Mesothelial cell of epicardium (in vitro differentiated cells): Measurements from ENCODE around the gene KATNAL2. TPM values are rescaled to one million over a fixed set of nuclear protein-coding genes. Genes with fewer than 3 reads are reported as not detected.

Source experiments
- DNase-seq, 2 experiments: peaks; one replicate each; pipeline ENCODE4 v3.0.0; 2021; ENCODE audit warnings: low spot score in 2 of 2; ENCODE audit not compliant: unreplicated experiment in 2 of 2
- H3K27ac Mint-ChIP-seq: 2 replicates; pipeline ENCODE4 v1.8.0; 2021; ENCODE audit warnings: mixed read lengths
- H3K27me3 Mint-ChIP-seq: 2 replicates; pipeline ENCODE4 v1.8.0; 2021; ENCODE audit warnings: low read depth, mixed read lengths
- H3K36me3 Mint-ChIP-seq: 2 replicates; pipeline ENCODE4 v1.8.0; 2021; ENCODE audit warnings: mixed read lengths
- H3K4me1 Mint-ChIP-seq: 2 replicates; pipeline ENCODE4 v1.8.0; 2021; ENCODE audit warnings: mixed read lengths
- H3K4me3 Mint-ChIP-seq: 2 replicates; pipeline ENCODE4 v1.8.0; 2021; ENCODE audit warnings: mild to moderate bottlenecking, moderate library complexity, mixed read lengths
- H3K9me3 Mint-ChIP-seq: 2 replicates; pipeline ENCODE4 v1.8.0; 2021; ENCODE audit warnings: mixed read lengths
- total RNA-seq: library from RNA; stranded (reverse); gene quantifications from 3 replicates; pipeline ENCODE4 v1.2.1, GENCODE V29; 2021
- TF ChIP-seq, protein P1 (sequence below): fragments of 200-600 bp; sonication (generic); IDR thresholded peaks from one replicate; pipeline ENCODE4 v1.5.0; 2021; ENCODE audit warnings: antibody characterized with exemption; ENCODE audit not compliant: unreplicated experiment

Gene KATNAL2
- total RNA-seq, 1 donor from 2014 or later, result 8.9 TPM

GRCh38 chr18:46903406-46903805, 14.0 kb upstream of the KATNAL2 start:
- H3K4me3 Mint-ChIP-seq, result no peak overlapping the region
- H3K36me3 Mint-ChIP-seq, result peaks cover 47% of the 10 kb centered on the region
- no peaks in the 10 kb centered on the region for H3K27me3 Mint-ChIP-seq
- H3K9me3 Mint-ChIP-seq, result peaks cover 27% of the 10 kb centered on the region
- H3K4me1 Mint-ChIP-seq, result no peaks in the 10 kb centered on the region
- TF ChIP-seq, protein P1, sequence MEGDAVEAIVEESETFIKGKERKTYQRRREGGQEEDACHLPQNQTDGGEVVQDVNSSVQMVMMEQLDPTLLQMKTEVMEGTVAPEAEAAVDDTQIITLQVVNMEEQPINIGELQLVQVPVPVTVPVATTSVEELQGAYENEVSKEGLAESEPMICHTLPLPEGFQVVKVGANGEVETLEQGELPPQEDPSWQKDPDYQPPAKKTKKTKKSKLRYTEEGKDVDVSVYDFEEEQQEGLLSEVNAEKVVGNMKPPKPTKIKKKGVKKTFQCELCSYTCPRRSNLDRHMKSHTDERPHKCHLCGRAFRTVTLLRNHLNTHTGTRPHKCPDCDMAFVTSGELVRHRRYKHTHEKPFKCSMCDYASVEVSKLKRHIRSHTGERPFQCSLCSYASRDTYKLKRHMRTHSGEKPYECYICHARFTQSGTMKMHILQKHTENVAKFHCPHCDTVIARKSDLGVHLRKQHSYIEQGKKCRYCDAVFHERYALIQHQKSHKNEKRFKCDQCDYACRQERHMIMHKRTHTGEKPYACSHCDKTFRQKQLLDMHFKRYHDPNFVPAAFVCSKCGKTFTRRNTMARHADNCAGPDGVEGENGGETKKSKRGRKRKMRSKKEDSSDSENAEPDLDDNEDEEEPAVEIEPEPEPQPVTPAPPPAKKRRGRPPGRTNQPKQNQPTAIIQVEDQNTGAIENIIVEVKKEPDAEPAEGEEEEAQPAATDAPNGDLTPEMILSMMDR, result no peak
- DNase-seq, result no peak
- H3K27ac Mint-ChIP-seq, result no peak overlapping the region

DNA sequence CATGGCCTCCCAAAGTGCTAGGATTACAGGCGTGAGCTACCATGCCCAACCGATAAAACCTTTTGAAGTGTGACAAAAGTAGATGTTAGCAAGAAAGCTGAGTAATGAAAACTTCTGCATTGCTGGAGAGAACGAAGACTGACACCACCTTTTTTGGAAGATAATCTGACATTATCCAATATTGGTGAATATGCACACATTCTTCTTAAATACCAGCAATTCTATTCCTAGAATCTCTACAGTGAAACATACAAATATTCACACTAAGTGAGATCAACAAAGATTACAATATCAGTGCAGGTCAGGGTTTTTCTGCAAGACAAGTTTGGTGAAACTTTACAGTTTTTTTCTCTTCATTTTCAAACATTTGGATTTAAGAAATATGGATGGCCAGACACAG, 7.9 kb upstream of the KATNAL2 start:
- DNase-seq, result no peak
- H3K4me1 Mint-ChIP-seq, result peaks cover 10% of the 10 kb centered on the region
- no peak overlapping the region for H3K27ac Mint-ChIP-seq
- H3K36me3 Mint-ChIP-seq, result peaks cover 29% of the 10 kb centered on the region
- H3K27me3 Mint-ChIP-seq, result no peaks in the 10 kb centered on the region
- peaks cover 23% of the 10 kb centered on the region for H3K9me3 Mint-ChIP-seq
- H3K4me3 Mint-ChIP-seq, result no peak overlapping the region
- TF ChIP-seq, protein P1, result no peak

DNA sequence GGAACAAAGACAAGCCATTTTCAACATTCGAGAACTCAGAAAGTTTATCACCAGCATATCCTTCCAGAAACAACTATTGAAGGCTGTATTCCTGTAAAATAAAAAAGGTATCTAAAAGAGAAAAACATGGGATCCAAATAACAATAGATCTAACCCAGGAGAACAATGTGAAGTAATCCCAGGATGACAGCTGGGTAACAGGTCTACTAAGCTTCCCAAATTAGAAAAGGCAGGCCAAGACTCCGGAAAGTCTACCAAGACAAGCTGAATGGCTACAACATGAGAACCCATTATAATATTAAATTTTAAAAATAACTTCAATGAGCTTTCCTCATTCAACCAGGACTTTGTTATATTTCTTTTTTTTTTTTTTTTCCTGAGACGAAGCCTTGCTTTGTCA, 6.5 kb upstream of the KATNAL2 start:
- peaks cover 20% of the 10 kb centered on the region for H3K36me3 Mint-ChIP-seq
- TF ChIP-seq, protein P1, result no peak
- DNase-seq, result no peak
- peaks cover 21% of the 10 kb centered on the region for H3K4me1 Mint-ChIP-seq
- peaks cover 15% of the 10 kb centered on the region for H3K9me3 Mint-ChIP-seq
- no peaks in the 10 kb centered on the region for H3K27me3 Mint-ChIP-seq
- H3K4me3 Mint-ChIP-seq, result no peak overlapping the region
- H3K27ac Mint-ChIP-seq, result peak overlapping the region; percentile 5

- Mint-ChIP-seq H3K9me3 (no peaks in the 10 kb centered on the region), H3K36me3 (no peaks in the 10 kb centered on the region), H3K4me1 (peaks cover 37% of the 10 kb centered on the region), H3K27me3 (no peaks in the 10 kb centered on the region), H3K27ac (peak overlapping the region; percentile 89), H3K4me3 (peak overlapping the region; percentile 87)
- DNase-seq, result no peak
- TF ChIP-seq, protein P1, result no peak
Measured at GRCh38 chr18:46915800-46916550, 1.4 kb upstream of the KATNAL2 start.

DNA sequence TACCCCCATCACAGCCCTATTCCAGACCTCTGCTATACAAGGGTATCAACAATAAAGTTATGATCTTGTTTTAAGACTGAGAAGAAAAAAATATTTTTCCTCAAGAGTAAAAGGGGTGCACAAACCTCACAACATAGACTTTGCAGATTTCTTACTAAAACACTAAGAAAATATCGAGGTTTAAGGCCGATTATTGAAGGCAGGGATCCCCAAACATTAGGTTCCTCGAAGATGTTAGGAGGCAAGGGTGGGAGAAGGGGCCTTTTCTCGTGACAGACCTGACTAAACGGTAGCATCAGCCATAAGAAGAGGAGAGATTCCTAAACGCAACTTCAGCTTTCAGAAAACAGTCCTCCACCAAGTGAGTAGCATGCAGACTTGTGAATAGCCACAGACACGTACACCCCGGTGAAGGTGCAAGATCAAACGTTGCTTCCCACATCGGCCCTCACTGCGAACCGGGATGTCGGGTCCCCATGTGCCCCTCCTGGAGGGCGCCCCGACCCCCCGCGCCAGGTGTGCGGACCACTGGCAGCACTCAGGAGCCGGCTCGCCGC, 773 bp upstream of the KATNAL2 start:
- Mint-ChIP-seq H3K4me3 (peak overlapping the region; percentile 87), H3K36me3 (no peaks in the 10 kb centered on the region), H3K27me3 (no peaks in the 10 kb centered on the region), H3K9me3 (no peaks in the 10 kb centered on the region), H3K4me1 (peaks cover 37% of the 10 kb centered on the region), H3K27ac (peak overlapping the region; percentile 89)
- DNase-seq, result peak in 1 of 2 experiments; percentile 25
- TF ChIP-seq, protein P1, result no peak
